K562 (cell line): ENCODE data around the gene SCN2B.

Source experiments
- BACH1 ChIP-seq: fragments of 200-800 bp; sonication (Bioruptor generic); IDR thresholded peaks from 2 replicates; pipeline ENCODE4 v1.6.1; 2016; ENCODE audit warnings: missing genetic modification characterization, missing compliant biosample characterization
- GATA2 ChIP-seq: sonication (generic); formaldehyde crosslinking; IDR thresholded peaks from 2 replicates; pipeline ENCODE4 v1.4.0; 2020; ENCODE audit warnings: mild to moderate bottlenecking, missing genetic modification reagents
- MEF2A ChIP-seq: IDR thresholded peaks from 2 replicates; pipeline ENCODE4 v1.6.1; 2011; ENCODE audit warnings: low read depth, mild to moderate bottlenecking, low read length, moderate library complexity; ENCODE audit not compliant: control insufficient read depth
- RCOR1 ChIP-seq, 2 experiments: IDR thresholded peaks; 2 replicates each; pipeline ENCODE4 v1.6.1; 2012; ENCODE audit warnings: low read depth in 2 of 2, low read length in 2 of 2, borderline replicate concordance in 1 of 2, improper control_type of control experiment in 1 of 2
- ZKSCAN3 ChIP-seq: fragments of 250-450 bp; sonication (Bioruptor Pico); IDR thresholded peaks from 2 replicates; pipeline ENCODE4 v1.4.0; 2020
- TF ChIP-seq, protein P1 (sequence below): sonication (generic); formaldehyde crosslinking; IDR thresholded peaks from 2 replicates; pipeline ENCODE4 v1.9.0; 2022; ENCODE audit warnings: mild to moderate bottlenecking, missing genetic modification reagents
- TF ChIP-seq, protein P2 (sequence below): fragments of 450-650 bp; IDR thresholded peaks from 2 replicates; pipeline ENCODE4 v1.6.1; 2016
- TF ChIP-seq, protein P3 (sequence below), 2 experiments: IDR thresholded peaks; 2 replicates each; pipeline ENCODE4 v1.6.1; 2012; ENCODE audit warnings: improper control_type of control experiment in 2 of 2, low read depth in 2 of 2, low read length in 2 of 2, borderline replicate concordance in 1 of 2
- TF ChIP-seq, protein P4 (sequence below), 2 experiments: fragments of 450-650 bp in 1 of 2; sonication (generic) in 1 of 2; formaldehyde crosslinking in 1 of 2; IDR thresholded peaks in 1 of 2; conservative IDR thresholded peaks in 1 of 2; 2 replicates each; pipeline versions ENCODE4 v1.6.1 to v1.8.1; 2016 to 2023; ENCODE audit warnings: mild to moderate bottlenecking in 2 of 2, moderate library complexity in 2 of 2, inconsistent platforms in 1 of 2, missing genetic modification reagents in 1 of 2
- TF ChIP-seq, protein P5 (sequence below): sonication (generic); formaldehyde crosslinking; IDR thresholded peaks from 2 replicates; pipeline ENCODE4 v1.8.0; 2022; ENCODE audit warnings: mild to moderate bottlenecking, missing genetic modification reagents, borderline replicate concordance

DNA sequence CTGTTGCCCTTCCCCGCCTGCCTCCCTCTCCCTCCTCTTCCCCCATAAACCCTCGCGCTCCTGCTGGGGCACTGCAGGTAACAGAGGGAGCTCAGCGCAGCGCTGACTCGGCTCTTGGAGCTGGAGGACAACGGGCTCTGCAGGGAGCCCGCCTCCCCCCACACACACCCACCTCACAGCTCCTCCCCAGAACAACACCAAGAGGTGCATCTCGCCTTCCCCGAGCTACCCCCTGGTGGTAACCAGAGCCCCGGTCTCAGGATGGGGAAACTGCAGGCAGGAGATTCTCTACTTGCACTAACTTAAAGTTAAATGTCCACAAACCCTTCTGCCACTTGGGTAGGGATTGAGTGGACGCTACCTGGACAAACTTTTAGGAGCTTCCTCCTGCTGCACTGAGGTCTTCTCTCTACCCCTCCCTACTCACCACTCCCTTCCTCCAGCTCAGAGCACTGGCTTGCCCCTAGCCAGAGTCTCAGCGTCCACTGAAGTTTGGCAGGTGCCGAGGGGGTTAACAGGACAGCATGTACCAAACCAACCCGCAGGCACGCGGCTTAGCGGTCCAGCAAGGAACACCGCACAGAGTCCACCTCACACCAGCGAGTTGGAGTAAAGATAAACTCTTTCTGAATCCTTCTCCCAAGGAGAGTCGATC lies 19.8 kb downstream of the SCN2B start:
- TF ChIP-seq, protein P1, sequence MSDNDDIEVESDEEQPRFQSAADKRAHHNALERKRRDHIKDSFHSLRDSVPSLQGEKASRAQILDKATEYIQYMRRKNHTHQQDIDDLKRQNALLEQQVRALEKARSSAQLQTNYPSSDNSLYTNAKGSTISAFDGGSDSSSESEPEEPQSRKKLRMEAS: no peak
- TF ChIP-seq MEF2A: no peak
- TF ChIP-seq, protein P2, sequence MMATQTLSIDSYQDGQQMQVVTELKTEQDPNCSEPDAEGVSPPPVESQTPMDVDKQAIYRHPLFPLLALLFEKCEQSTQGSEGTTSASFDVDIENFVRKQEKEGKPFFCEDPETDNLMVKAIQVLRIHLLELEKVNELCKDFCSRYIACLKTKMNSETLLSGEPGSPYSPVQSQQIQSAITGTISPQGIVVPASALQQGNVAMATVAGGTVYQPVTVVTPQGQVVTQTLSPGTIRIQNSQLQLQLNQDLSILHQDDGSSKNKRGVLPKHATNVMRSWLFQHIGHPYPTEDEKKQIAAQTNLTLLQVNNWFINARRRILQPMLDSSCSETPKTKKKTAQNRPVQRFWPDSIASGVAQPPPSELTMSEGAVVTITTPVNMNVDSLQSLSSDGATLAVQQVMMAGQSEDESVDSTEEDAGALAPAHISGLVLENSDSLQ: no peak
- no peak for TF ChIP-seq ZKSCAN3
- TF ChIP-seq, protein P3, sequence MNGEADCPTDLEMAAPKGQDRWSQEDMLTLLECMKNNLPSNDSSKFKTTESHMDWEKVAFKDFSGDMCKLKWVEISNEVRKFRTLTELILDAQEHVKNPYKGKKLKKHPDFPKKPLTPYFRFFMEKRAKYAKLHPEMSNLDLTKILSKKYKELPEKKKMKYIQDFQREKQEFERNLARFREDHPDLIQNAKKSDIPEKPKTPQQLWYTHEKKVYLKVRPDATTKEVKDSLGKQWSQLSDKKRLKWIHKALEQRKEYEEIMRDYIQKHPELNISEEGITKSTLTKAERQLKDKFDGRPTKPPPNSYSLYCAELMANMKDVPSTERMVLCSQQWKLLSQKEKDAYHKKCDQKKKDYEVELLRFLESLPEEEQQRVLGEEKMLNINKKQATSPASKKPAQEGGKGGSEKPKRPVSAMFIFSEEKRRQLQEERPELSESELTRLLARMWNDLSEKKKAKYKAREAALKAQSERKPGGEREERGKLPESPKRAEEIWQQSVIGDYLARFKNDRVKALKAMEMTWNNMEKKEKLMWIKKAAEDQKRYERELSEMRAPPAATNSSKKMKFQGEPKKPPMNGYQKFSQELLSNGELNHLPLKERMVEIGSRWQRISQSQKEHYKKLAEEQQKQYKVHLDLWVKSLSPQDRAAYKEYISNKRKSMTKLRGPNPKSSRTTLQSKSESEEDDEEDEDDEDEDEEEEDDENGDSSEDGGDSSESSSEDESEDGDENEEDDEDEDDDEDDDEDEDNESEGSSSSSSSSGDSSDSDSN (IDR thresholded peaks at IDR 0.05; ENCODE audit: borderline replicate concordance in 1 of 2, low read depth in 2 of 2, low read length in 2 of 2): no peak
- TF ChIP-seq, protein P4, sequence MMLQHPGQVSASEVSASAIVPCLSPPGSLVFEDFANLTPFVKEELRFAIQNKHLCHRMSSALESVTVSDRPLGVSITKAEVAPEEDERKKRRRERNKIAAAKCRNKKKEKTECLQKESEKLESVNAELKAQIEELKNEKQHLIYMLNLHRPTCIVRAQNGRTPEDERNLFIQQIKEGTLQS (IDR thresholded peaks at IDR 0.05): no peak
- TF ChIP-seq, protein P4 (CRISPR knock-in tag; conservative IDR thresholded peaks at IDR 0.05): no peak
- no peak for TF ChIP-seq BACH1 (tag)
- TF ChIP-seq GATA2 (CRISPR knock-in tag): no peak
- TF ChIP-seq RCOR1 (IDR thresholded peaks at IDR 0.05; ENCODE audit: borderline replicate concordance in 1 of 2, low read depth in 2 of 2, low read length in 2 of 2): no peak
- TF ChIP-seq, protein P5, sequence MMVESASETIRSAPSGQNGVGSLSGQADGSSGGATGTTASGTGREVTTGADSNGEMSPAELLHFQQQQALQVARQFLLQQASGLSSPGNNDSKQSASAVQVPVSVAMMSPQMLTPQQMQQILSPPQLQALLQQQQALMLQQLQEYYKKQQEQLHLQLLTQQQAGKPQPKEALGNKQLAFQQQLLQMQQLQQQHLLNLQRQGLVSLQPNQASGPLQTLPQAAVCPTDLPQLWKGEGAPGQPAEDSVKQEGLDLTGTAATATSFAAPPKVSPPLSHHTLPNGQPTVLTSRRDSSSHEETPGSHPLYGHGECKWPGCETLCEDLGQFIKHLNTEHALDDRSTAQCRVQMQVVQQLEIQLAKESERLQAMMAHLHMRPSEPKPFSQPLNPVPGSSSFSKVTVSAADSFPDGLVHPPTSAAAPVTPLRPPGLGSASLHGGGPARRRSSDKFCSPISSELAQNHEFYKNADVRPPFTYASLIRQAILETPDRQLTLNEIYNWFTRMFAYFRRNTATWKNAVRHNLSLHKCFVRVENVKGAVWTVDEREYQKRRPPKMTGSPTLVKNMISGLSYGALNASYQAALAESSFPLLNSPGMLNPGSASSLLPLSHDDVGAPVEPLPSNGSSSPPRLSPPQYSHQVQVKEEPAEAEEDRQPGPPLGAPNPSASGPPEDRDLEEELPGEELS (CRISPR knock-in tag): no peak
